SU-DHL-6 (cell line): ENCODE results near the gene LLGL2.

Experiments used
- H2AFZ ChIP-seq: fragments of 200-600 bp; sonication (generic); 2 replicates; pipeline ENCODE4 v1.6.1; 2014; ENCODE audit warnings: low read depth, mild to moderate bottlenecking, moderate library complexity, mixed read lengths, antibody characterized with exemption, low read length; ENCODE audit not compliant: severe bottlenecking
- H3F3A ChIP-seq: fragments of 200-600 bp; shearing (Covaris generic); 2 replicates; pipeline ENCODE4 v1.6.0; 2016; ENCODE audit warnings: antibody characterized with exemption, mild to moderate bottlenecking; ENCODE audit not compliant: insufficient read depth
- H3K27ac ChIP-seq: fragments of 200-600 bp; sonication (generic); 2 replicates; pipeline ENCODE4 v1.5.1; 2016; ENCODE audit warnings: low read depth, mild to moderate bottlenecking, low read length, moderate library complexity, mixed read lengths
- H3K27me3 ChIP-seq: fragments of 200-600 bp; sonication (generic), shearing (Covaris generic); 2 replicates; pipeline ENCODE4 v1.6.0; 2014; ENCODE audit warnings: mild to moderate bottlenecking, low read length
- H3K36me3 ChIP-seq: fragments of 200-600 bp; sonication (generic); 2 replicates; pipeline ENCODE4 v1.6.1; 2014; ENCODE audit warnings: mild to moderate bottlenecking, low read length, mixed read lengths
- H3K4me2 ChIP-seq: fragments of 300-600, 200-600 bp; shearing (Covaris generic), sonication (generic); 2 replicates; pipeline ENCODE4 v1.6.0; 2014; ENCODE audit warnings: low read length, low read depth, mild to moderate bottlenecking; ENCODE audit not compliant: poor library complexity, severe bottlenecking
- H3K4me3 ChIP-seq: fragments of 200-600 bp; sonication (generic); 2 replicates; pipeline ENCODE4 v1.5.1; 2014; ENCODE audit warnings: antibody characterized with exemption, low read length, mild to moderate bottlenecking, mixed read lengths; ENCODE audit not compliant: insufficient read depth, poor library complexity, severe bottlenecking
- H3K79me2 ChIP-seq: fragments of 200-600 bp; sonication (generic); 2 replicates; pipeline ENCODE4 v1.6.1; 2014; ENCODE audit warnings: mild to moderate bottlenecking, low read length, moderate library complexity; ENCODE audit not compliant: insufficient read depth
- H3K9ac ChIP-seq: fragments of 200-600 bp; sonication (generic); 2 replicates; pipeline ENCODE4 v1.7.0; 2014; ENCODE audit warnings: mild to moderate bottlenecking, low read length
- H3K9me2 ChIP-seq: fragments of 200-600 bp; sonication (generic); replicated peaks from 2 replicates; pipeline ENCODE4 v1.6.1; 2014; ENCODE audit warnings: low read length; ENCODE audit not compliant: insufficient read depth
- H3K9me3 ChIP-seq: fragments of 200-600 bp; sonication (generic); 2 replicates; pipeline ENCODE4 v1.6.1; 2014; ENCODE audit warnings: low read length, mixed read lengths; ENCODE audit not compliant: insufficient read depth
- H4K20me1 ChIP-seq: fragments of 200-600 bp; sonication (generic); 2 replicates; pipeline ENCODE4 v1.6.1; 2014; ENCODE audit warnings: low read depth, mild to moderate bottlenecking, antibody characterized with exemption, low read length, moderate library complexity, mixed read lengths
- CTCF ChIP-seq: fragments of 200-600 bp; sonication (generic); IDR thresholded peaks from one replicate; pipeline ENCODE4 v1.5.1; 2017; ENCODE audit warnings: antibody characterized with exemption, mild to moderate bottlenecking, low read length, moderate library complexity; ENCODE audit not compliant: insufficient read depth, poor library complexity, severe bottlenecking
- EZH2phosphoT487 ChIP-seq: fragments of 200-600 bp; sonication (generic), shearing (Covaris generic); conservative IDR thresholded peaks from 2 replicates; pipeline ENCODE4 v1.6.1; 2018; ENCODE audit warnings: mild to moderate bottlenecking, antibody characterized with exemption, low read length, moderate library complexity, mixed read lengths

LLGL2 gene

GRCh38 chr17:75603123-75603522, 77.6 kb downstream of the LLGL2 start:
- Histone ChIP-seq H3K9ac (no peak overlapping the region), H3K4me2 (no peak overlapping the region), H2AFZ (no peak overlapping the region), H3F3A (no peaks in the 10 kb centered on the region), H3K36me3 (no peaks in the 10 kb centered on the region), H3K4me3 (no peak overlapping the region), H4K20me1 (no peaks in the 10 kb centered on the region), H3K27me3 (no peaks in the 10 kb centered on the region), H3K9me2 (no peaks in the 10 kb centered on the region), H3K79me2 (no peaks in the 10 kb centered on the region), H3K9me3 (no peaks in the 10 kb centered on the region), H3K27ac (no peak overlapping the region)
- TF ChIP-seq CTCF, result no peak
- TF ChIP-seq EZH2phosphoT487, result no peak

- H3K36me3 ChIP-seq, result no peaks in the 10 kb centered on the region
- no peaks in the 10 kb centered on the region for H3K79me2 ChIP-seq
- no peaks in the 10 kb centered on the region for H3K9me2 ChIP-seq
- H3K27ac ChIP-seq, result no peak overlapping the region
- H3K9ac ChIP-seq, result no peak overlapping the region
- no peak overlapping the region for H3K4me2 ChIP-seq
- no peak overlapping the region for H3K4me3 ChIP-seq
- no peak overlapping the region for H2AFZ ChIP-seq
- no peaks in the 10 kb centered on the region for H3F3A ChIP-seq
- H3K27me3 ChIP-seq, result no peaks in the 10 kb centered on the region
- H4K20me1 ChIP-seq, result no peaks in the 10 kb centered on the region
- no peaks in the 10 kb centered on the region for H3K9me3 ChIP-seq
- TF ChIP-seq CTCF, result no peak
- no peak for TF ChIP-seq EZH2phosphoT487
Measured at GRCh38 chr17:75604034-75604695, 78.7 kb downstream of the LLGL2 start.

GRCh38 chr17:75605790-75606189, 80.3 kb downstream of the LLGL2 start:
- TF ChIP-seq EZH2phosphoT487 (no peak), CTCF (no peak)
- H3K27ac ChIP-seq, result no peak overlapping the region
- no peaks in the 10 kb centered on the region for H3K79me2 ChIP-seq
- H3K9me3 ChIP-seq, result no peaks in the 10 kb centered on the region
- H4K20me1 ChIP-seq, result no peaks in the 10 kb centered on the region
- no peak overlapping the region for H3K4me3 ChIP-seq
- H3K36me3 ChIP-seq, result no peaks in the 10 kb centered on the region
- H3K27me3 ChIP-seq, result no peaks in the 10 kb centered on the region
- H3K9me2 ChIP-seq, result no peaks in the 10 kb centered on the region
- no peak overlapping the region for H3K9ac ChIP-seq
- no peak overlapping the region for H3K4me2 ChIP-seq
- H2AFZ ChIP-seq, result no peak overlapping the region
- no peaks in the 10 kb centered on the region for H3F3A ChIP-seq
